Measurements from ENCODE around the gene PCDHGA4.
"Not testable (repeated sequence)": the region's sequence is repeated elsewhere in the genome, so short reads cannot be mapped to it uniquely, and the experiment has no call there.

Gene PCDHGA4

DNA sequence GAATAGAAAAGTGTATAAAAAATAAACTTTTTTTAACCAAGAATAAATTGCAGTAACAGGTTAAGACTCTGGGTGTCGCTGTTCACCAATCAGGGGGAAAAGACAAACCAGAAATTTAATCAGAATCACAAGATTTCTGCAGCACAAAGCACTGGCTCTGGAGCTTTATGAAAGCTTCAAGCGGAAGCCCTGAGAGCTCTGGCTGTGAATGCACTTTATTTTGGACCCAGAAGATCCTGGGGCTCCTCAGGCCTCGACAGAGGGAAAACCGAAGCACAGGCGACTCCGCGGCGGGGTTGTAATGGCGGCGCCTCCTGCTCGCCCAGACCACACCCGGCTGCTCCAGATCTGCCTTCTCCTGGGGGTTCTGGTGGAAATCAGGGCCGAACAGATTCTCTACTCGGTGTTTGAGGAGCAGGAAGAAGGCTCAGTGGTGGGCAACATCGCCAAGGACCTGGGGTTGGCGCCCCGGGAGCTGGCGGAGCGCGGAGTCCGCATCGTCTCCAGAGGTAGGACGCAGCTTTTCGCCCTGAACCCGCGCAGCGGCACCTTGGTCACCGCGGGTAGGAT is at the start of gene PCDHGA4:
PCDHGA4 (plus strand) TSS at position 122 of the 570 bp plus-strand sequence; CDS start at position 209, 87 bp downstream.
- DNase-seq (ENCODE audit: low spot score) = no peak

GRCh38 chr5:141306630-141307029 is 48.2 kb upstream of the PCDHGA4 start:
- no peak for DNase-seq (ENCODE audit: low spot score)

DNA sequence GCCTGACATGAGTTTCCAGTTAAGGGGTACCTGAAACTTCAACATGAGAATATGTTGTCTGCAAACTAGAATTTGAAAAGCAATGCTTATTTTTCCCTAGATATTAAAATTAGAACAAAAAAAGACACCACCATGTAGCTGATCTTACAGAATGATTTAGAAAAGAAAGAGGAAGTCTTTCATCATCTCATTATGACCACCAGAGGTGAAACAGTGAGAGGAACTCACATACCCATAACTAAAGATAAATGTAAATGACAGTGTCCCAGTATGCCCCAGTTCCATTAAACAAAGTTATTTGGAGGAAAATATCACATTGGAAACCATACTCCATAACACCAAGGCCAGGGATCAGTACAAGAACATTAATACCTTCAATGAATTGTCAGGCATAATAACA is 41.1 kb upstream of the PCDHGA4 start:
- no peak for DNase-seq (ENCODE audit: low spot score)

DNA sequence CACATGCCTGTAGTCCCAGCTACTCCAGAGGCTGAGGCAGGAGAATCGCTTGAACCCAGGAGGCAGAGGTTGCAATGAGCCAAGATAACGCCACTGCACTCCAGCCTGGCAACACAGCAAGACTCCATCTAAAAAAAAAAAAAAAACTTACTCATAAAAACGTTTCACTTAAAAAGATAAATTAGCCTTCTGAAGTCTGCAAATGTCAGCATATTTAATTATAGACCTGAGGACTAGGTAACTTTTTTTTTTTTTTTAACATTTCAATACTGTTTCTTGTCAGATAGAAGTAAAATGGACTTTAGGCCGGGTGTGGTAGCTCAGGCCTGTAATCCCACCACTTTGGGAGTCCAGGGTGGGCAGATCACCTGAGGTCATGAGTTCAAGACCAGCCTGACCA is 37.9 kb upstream of the PCDHGA4 start:
- not testable (repeated sequence) for DNase-seq (ENCODE audit: low spot score)

GRCh38 chr5:141319202-141319601 is 35.6 kb upstream of the PCDHGA4 start:
- no peak for DNase-seq (ENCODE audit: low spot score)

- no peak for DNase-seq (ENCODE audit: low spot score)
Observed at GRCh38 chr5:141319699-141320098, 35.1 kb upstream of the PCDHGA4 start.

GRCh38 chr5:141320225-141321169 is 34.3 kb upstream of the PCDHGA4 start, which contains the start of gene TAF7:
TSS of gene TAF7 (minus strand) at chr5:141320784. CDS start at chr5:141320044, 740 bp downstream.
- peak; percentile 64 for DNase-seq (ENCODE audit: low spot score)

GRCh38 chr5:141322261-141322660 is 32.6 kb upstream of the PCDHGA4 start:
- DNase-seq (ENCODE audit: low spot score) = no peak

GRCh38 chr5:141326088-141326854 is 28.6 kb upstream of the PCDHGA4 start:
- peak; percentile 64 for DNase-seq (ENCODE audit: low spot score)

DNA sequence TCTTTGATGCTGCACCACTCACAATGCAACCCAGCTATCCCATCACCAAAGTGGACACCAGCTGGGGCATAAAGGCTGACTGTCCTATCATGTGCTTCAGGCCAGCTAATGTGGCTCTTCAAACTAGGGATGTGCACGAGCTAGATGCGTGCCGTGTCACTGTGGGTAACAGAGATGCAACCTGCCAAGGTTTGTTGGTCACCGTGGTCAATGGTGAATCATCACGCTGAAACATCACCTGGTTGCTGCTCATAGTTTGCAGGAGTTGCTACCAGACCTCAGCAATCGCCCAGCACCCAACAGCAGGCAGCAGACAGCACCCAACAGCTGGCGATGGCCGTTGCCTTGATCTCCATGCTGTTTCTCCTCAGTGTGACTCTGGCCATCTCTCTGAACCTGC is 26.6 kb upstream of the PCDHGA4 start:
- DNase-seq (ENCODE audit: low spot score) = no peak

DNA sequence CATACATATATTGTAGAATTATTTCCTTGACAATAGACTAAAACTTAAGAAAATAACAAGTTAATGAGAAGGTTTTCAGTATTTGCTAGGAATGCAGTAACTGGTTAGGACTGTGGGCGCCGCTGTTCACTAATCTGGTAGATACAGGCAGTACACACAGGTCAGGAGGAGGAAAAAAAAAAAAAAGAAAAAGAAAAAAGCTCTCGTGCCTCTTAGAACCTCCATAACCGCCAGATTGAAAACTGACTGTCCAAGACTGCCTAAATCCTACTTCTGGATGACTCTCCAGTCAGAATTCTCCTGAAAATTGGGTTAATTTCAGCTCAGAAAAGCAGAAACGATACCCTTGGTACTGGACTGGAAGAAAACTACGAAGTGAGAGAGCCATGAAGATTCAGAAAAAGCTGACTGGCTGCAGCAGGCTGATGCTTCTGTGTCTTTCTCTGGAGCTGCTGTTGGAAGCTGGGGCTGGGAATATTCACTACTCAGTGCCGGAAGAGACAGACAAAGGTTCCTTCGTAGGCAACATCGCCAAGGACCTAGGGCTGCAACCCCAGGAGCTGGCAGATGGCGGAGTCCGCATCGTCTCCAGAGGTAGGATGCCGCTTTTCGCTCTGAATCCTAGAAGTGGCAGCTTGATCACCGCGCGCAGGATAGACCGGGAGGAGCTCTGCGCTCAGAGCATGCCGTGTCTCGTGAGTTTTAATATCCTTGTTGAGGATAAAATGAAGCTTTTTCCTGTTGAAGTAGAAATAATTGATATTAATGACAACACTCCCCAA is 24.3 kb upstream of the PCDHGA4 start, which contains the start of gene PCDHGA1:
PCDHGA1 (plus strand) TSS at position 216 of the 782 bp plus-strand sequence.
- peak; percentile 55 for DNase-seq (ENCODE audit: low spot score)

DNA sequence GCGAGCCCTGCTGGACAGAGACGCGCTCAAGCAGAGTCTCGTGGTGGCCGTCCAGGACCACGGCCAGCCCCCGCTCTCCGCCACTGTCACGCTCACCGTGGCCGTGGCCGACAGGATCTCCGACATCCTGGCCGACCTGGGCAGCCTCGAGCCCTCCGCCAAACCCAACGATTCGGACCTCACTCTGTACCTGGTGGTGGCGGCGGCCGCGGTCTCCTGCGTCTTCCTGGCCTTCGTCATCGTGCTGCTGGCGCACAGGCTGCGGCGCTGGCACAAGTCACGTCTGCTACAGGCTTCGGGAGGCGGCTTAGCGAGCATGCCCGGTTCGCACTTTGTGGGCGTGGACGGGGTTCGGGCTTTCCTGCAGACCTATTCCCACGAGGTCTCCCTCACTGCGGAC is 22.2 kb upstream of the PCDHGA4 start:
- DNase-seq (ENCODE audit: low spot score) = not testable (repeated sequence)

- peak; percentile 57 for DNase-seq (ENCODE audit: low spot score)
Observed at GRCh38 chr5:141338538-141339306, 16.1 kb upstream of the PCDHGA4 start, which contains the start of gene PCDHGA2. TSS of gene PCDHGA2 (plus strand) at chr5:141338760.

DNA sequence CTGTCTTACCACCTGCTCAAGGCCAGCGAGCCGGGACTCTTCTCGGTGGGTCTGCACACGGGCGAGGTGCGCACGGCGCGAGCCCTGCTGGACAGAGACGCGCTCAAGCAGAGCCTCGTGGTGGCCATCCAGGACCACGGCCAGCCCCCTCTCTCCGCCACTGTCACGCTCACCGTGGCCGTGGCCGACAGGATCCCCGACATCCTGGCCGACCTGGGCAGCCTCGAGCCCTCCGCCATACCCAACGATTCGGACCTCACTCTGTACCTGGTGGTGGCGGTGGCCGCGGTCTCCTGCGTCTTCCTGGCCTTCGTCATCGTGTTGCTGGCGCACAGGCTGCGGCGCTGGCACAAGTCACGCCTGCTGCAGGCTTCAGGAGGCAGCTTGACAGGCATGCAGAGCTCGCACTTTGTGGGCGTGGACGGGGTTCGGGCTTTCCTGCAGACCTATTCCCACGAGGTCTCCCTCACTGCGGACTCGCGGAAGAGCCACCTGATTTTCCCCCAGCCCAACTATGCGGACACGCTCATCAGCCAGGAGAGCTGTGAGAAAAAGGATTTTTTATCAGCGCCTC is 14.0 kb upstream of the PCDHGA4 start:
- not testable (repeated sequence) for DNase-seq (ENCODE audit: low spot score)

- no peak for DNase-seq (ENCODE audit: low spot score)
Observed at GRCh38 chr5:141342773-141343172, 12.0 kb upstream of the PCDHGA4 start.

- no peak for DNase-seq (ENCODE audit: low spot score)
Observed at GRCh38 chr5:141343242-141343952, 11.4 kb upstream of the PCDHGA4 start, which contains the start of gene PCDHGA3. TSS of gene PCDHGA3 (plus strand) at chr5:141343829. CDS start at chr5:141344034, 205 bp downstream.

DNA sequence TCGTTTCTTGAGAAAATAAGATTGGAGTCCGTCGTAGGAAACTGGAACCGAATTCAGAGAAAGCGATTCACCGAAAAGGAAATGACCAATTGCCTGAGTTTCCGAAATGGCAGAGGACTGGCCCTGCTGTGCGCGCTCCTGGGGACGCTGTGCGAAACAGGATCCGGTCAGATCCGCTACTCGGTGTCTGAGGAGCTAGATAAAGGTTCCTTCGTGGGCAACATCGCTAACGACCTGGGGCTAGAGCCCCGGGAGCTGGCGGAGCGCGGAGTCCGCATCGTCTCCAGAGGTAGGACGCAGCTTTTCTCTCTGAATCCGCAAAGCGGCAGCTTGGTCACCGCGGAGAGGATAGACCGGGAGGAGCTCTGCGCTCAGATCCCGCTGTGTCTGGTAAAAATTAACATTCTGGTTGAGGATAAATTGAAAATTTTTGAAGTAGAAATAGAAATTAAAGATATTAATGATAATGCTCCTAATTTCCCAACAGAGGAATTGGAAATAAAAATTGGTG is 10.8 kb upstream of the PCDHGA4 start:
- no peak for DNase-seq (ENCODE audit: low spot score)

DNA sequence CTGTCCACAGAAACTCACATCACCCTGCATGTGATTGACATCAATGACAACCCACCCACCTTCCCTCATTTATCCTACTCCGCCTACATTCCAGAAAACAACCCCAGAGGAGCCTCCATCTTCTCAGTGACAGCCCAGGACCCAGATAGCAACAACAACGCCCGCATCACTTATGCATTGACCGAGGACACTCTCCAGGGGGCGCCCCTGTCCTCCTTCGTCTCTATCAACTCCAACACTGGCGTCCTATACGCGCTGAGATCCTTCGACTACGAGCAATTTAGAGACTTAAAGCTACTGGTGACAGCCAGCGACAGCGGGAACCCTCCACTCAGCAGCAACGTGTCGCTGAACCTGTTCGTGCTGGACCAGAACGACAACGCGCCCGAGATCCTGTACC is 9.5 kb upstream of the PCDHGA4 start:
- no peak for DNase-seq (ENCODE audit: low spot score)

- DNase-seq (ENCODE audit: low spot score) = not testable (repeated sequence)
Observed at GRCh38 chr5:141346017-141346416, 8.8 kb upstream of the PCDHGA4 start.
